ENCODE measurements around the gene DCDC1.

DNA sequence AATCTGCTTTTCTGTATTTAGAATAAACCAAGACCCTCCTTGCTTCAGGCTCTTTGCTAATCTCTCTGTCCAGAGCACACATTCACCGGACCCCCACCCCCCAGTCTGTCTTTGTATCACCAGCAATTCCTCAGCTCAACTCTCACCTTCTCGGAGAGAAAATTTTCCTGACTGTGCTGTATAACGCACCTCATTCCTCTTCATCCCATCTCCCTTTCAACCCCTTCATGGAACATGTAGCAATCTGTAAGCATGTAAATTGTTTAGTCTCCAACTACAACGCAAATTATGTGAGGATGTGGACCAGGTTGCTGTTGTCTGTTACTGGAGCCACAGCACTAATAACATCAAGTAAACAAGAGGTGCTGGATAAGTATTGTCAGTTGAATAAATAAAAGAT lies 349.8 kb downstream of the DCDC1 start:
- TF ChIP-seq POLR2A (IDR thresholded peaks at IDR 0.05): no peak
- TF ChIP-seq, protein P1, sequence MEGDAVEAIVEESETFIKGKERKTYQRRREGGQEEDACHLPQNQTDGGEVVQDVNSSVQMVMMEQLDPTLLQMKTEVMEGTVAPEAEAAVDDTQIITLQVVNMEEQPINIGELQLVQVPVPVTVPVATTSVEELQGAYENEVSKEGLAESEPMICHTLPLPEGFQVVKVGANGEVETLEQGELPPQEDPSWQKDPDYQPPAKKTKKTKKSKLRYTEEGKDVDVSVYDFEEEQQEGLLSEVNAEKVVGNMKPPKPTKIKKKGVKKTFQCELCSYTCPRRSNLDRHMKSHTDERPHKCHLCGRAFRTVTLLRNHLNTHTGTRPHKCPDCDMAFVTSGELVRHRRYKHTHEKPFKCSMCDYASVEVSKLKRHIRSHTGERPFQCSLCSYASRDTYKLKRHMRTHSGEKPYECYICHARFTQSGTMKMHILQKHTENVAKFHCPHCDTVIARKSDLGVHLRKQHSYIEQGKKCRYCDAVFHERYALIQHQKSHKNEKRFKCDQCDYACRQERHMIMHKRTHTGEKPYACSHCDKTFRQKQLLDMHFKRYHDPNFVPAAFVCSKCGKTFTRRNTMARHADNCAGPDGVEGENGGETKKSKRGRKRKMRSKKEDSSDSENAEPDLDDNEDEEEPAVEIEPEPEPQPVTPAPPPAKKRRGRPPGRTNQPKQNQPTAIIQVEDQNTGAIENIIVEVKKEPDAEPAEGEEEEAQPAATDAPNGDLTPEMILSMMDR (IDR thresholded peaks at IDR 0.05): no peak
